CMK (cell line): ENCODE results near the gene ARHGAP26.

Experiments used
- DNase-seq: peaks from one replicate; pipeline ENCODE4 v3.0.0-alpha.2; 2010; ENCODE audit warnings: low read depth

ARHGAP26 gene

GRCh38 chr5:143206196-143207053, 436.2 kb downstream of the ARHGAP26 start:
- no peak for DNase-seq

- no peak for DNase-seq
Measured at GRCh38 chr5:143207058-143207457, 436.9 kb downstream of the ARHGAP26 start.

GRCh38 chr5:143207563-143208364, 437.6 kb downstream of the ARHGAP26 start:
- no peak for DNase-seq

GRCh38 chr5:143208365-143208641, 438.1 kb downstream of the ARHGAP26 start:
- no peak for DNase-seq

- DNase-seq, result no peak
Measured at GRCh38 chr5:143208781-143209510, 438.8 kb downstream of the ARHGAP26 start.

GRCh38 chr5:143209881-143210395, 439.8 kb downstream of the ARHGAP26 start:
- no peak for DNase-seq

GRCh38 chr5:143210576-143210975, 440.4 kb downstream of the ARHGAP26 start:
- DNase-seq, result no peak

- no peak for DNase-seq
Measured at GRCh38 chr5:143212261-143212660, 442.1 kb downstream of the ARHGAP26 start.

- no peak for DNase-seq
Measured at GRCh38 chr5:143213231-143213850, 443.2 kb downstream of the ARHGAP26 start.

- DNase-seq, result no peak
Measured at GRCh38 chr5:143213851-143214363, 443.7 kb downstream of the ARHGAP26 start.

GRCh38 chr5:143214458-143214857, 444.3 kb downstream of the ARHGAP26 start:
- DNase-seq, result no peak

- DNase-seq, result no peak
Measured at GRCh38 chr5:143214890-143215289, 444.7 kb downstream of the ARHGAP26 start.

- no peak for DNase-seq
Measured at GRCh38 chr5:143215690-143216089, 445.5 kb downstream of the ARHGAP26 start.

GRCh38 chr5:143216211-143216610, 446.0 kb downstream of the ARHGAP26 start:
- no peak for DNase-seq

- DNase-seq, result no peak
Measured at GRCh38 chr5:143217065-143217803, 447.1 kb downstream of the ARHGAP26 start.

GRCh38 chr5:143217804-143218160, 447.6 kb downstream of the ARHGAP26 start:
- no peak for DNase-seq

- no peak for DNase-seq
Measured at GRCh38 chr5:143218517-143219170, 448.5 kb downstream of the ARHGAP26 start.

- DNase-seq, result no peak
Measured at GRCh38 chr5:143219696-143220095, 449.5 kb downstream of the ARHGAP26 start.

- DNase-seq, result no peak
Measured at GRCh38 chr5:143220748-143221251, 450.6 kb downstream of the ARHGAP26 start.
